HepG2 (cell line): Measurements from ENCODE around the gene PCBP2. TPM values are rescaled to one million over a fixed set of nuclear protein-coding genes. Genes with fewer than 3 reads are reported as not detected.

Experiments used
- FOXO1 ChIP-seq: sonication (generic); formaldehyde crosslinking; IDR thresholded peaks from 2 replicates; pipeline ENCODE4 v1.4.0; 2020; ENCODE audit warnings: missing genetic modification reagents
- HINFP ChIP-seq: sonication (generic); formaldehyde crosslinking; IDR thresholded peaks from 2 replicates; pipeline ENCODE4 v1.4.0; 2020; ENCODE audit warnings: low read depth, mild to moderate bottlenecking, missing genetic modification reagents
- RFXAP ChIP-seq: sonication (generic); formaldehyde crosslinking; IDR thresholded peaks from 2 replicates; pipeline ENCODE4 v1.4.0; 2020; ENCODE audit warnings: missing genetic modification reagents, borderline replicate concordance
- SMAD1 ChIP-seq: sonication (generic); formaldehyde crosslinking; IDR thresholded peaks from 2 replicates; pipeline ENCODE4 v1.4.0; 2020; ENCODE audit warnings: missing genetic modification reagents, low read depth, mild to moderate bottlenecking, borderline replicate concordance
- ZNF557 ChIP-seq: sonication (generic); formaldehyde crosslinking; IDR thresholded peaks from 2 replicates; pipeline ENCODE4 v1.4.0; 2020; ENCODE audit warnings: missing genetic modification reagents
- ZNF609 ChIP-seq: sonication (generic); formaldehyde crosslinking; IDR thresholded peaks from 2 replicates; pipeline ENCODE4 v1.4.0; 2020; ENCODE audit warnings: mild to moderate bottlenecking, missing genetic modification reagents, borderline replicate concordance
- ZNF616 ChIP-seq: sonication (generic); formaldehyde crosslinking; IDR thresholded peaks from 2 replicates; pipeline ENCODE4 v1.5.0; 2020; ENCODE audit warnings: low read depth, mild to moderate bottlenecking, missing genetic modification reagents
- ZNF629 ChIP-seq: sonication (generic); formaldehyde crosslinking; conservative IDR thresholded peaks from 2 replicates; pipeline ENCODE4 v1.5.0; 2020; ENCODE audit warnings: missing genetic modification reagents
- ZNF639 ChIP-seq: conservative IDR thresholded peaks from 2 replicates; pipeline ENCODE4 v1.6.1; 2018; ENCODE audit warnings: missing genetic modification reagents
- polyA plus RNA-seq, 8 experiments: library from polyadenylated mRNA; depleted of rRNA in 3 of 8; stranded (reverse) in 7 of 8; unstranded in 1 of 8; fragments of >200 nt; fragmentation: Illumina TruSeq in 4 of 8; extraction: Trizol in 4 of 8; gene quantifications; 2 replicates each; pipeline versions ENCODE4 v1.2.1 to v1.2.3, GENCODE V29; 2011 to 2016; ENCODE audit warnings: low read depth in 4 of 8, missing spikeins in 1 of 8, mixed read lengths in 1 of 8; ENCODE audit not compliant: insufficient read depth in 1 of 8
- total RNA-seq, 5 experiments: library from RNA; depleted of rRNA; stranded (reverse); fragments of >200 nt; fragmentation: Illumina TruSeq; extraction: Trizol; gene quantifications; 2 replicates each; pipeline ENCODE4 v1.2.3, GENCODE V29; 2016; ENCODE audit warnings: low read depth in 1 of 5
- TF ChIP-seq, protein P1 (sequence below): sonication (generic); formaldehyde crosslinking; IDR thresholded peaks from 2 replicates; pipeline ENCODE4 v1.5.0; 2020; ENCODE audit warnings: mild to moderate bottlenecking, missing genetic modification reagents
- TF ChIP-seq, protein P2 (sequence below): sonication (generic); formaldehyde crosslinking; conservative IDR thresholded peaks from 2 replicates; pipeline ENCODE4 v1.8.1; 2023; ENCODE audit warnings: missing genetic modification reagents
- TF ChIP-seq, protein P3 (sequence below): sonication (generic); IDR thresholded peaks from 2 replicates; pipeline ENCODE4 v1.6.1; 2016; ENCODE audit warnings: low read depth, borderline replicate concordance
- TF ChIP-seq, protein P4 (sequence below): sonication (generic); formaldehyde crosslinking; IDR thresholded peaks from 2 replicates; pipeline ENCODE4 v1.5.1; 2020; ENCODE audit warnings: missing genetic modification reagents, mild to moderate bottlenecking, borderline replicate concordance

The PCBP2 gene
- total and polyA plus RNA-seq, 2 of the 13 experiments (the other 11 are each of a cell fraction or from before 2014, with no cell fraction given), result 154 to 345 TPM

DNA sequence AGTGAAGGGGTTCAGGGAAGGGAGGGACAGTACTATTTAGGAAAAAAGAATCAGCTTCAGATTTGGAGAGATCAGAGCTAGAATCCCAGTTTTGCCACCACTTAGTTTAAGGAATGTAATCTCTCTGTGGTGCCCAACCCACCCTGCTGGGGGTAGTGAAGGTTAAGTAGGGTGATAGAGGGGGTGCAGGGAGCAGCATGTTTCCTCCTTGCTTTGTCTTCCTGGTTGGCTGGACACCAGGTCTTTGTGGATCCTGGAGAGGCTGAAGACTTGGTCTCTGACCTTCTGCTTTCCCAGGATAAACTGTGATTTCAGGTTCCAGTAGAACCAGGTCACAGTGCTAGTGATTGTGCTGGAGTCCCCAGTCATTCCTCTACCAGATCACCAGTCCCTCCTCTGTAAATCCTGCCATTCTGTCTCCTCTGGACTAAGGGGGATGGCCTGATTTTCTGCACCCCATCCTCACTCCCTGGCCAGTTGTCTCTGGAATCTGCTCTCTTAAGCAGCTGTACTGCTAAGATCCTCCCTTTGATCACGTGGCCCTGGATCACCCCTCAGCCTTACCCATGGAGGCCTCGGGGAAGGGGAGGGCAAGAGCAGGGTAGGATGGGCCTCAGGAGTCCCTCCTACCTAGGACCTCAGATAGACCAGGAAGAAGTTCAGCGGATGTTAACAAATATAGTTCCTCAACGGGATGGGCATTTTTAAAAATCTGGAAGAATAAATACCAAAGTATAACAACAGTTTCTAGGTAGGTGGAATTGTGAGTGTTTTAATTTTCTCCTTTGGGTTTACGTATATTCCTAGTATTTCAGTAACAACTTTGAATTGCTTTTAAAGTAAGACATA is 44.2 kb downstream of the PCBP2 start (continued):
- no peak for TF ChIP-seq ZNF609
- TF ChIP-seq, protein P1, sequence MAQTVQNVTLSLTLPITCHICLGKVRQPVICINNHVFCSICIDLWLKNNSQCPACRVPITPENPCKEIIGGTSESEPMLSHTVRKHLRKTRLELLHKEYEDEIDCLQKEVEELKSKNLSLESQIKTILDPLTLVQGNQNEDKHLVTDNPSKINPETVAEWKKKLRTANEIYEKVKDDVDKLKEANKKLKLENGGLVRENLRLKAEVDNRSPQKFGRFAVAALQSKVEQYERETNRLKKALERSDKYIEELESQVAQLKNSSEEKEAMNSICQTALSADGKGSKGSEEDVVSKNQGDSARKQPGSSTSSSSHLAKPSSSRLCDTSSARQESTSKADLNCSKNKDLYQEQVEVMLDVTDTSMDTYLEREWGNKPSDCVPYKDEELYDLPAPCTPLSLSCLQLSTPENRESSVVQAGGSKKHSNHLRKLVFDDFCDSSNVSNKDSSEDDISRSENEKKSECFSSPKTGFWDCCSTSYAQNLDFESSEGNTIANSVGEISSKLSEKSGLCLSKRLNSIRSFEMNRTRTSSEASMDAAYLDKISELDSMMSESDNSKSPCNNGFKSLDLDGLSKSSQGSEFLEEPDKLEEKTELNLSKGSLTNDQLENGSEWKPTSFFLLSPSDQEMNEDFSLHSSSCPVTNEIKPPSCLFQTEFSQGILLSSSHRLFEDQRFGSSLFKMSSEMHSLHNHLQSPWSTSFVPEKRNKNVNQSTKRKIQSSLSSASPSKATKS (CRISPR knock-in tag), result no peak
- TF ChIP-seq, protein P2, sequence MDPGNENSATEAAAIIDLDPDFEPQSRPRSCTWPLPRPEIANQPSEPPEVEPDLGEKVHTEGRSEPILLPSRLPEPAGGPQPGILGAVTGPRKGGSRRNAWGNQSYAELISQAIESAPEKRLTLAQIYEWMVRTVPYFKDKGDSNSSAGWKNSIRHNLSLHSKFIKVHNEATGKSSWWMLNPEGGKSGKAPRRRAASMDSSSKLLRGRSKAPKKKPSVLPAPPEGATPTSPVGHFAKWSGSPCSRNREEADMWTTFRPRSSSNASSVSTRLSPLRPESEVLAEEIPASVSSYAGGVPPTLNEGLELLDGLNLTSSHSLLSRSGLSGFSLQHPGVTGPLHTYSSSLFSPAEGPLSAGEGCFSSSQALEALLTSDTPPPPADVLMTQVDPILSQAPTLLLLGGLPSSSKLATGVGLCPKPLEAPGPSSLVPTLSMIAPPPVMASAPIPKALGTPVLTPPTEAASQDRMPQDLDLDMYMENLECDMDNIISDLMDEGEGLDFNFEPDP (CRISPR knock-in tag), result no peak
- no peak for TF ChIP-seq SMAD1 (CRISPR knock-in tag)
- TF ChIP-seq ZNF639 (CRISPR knock-in tag), result no peak
- TF ChIP-seq ZNF557 (CRISPR knock-in tag), result no peak
- TF ChIP-seq, protein P3, sequence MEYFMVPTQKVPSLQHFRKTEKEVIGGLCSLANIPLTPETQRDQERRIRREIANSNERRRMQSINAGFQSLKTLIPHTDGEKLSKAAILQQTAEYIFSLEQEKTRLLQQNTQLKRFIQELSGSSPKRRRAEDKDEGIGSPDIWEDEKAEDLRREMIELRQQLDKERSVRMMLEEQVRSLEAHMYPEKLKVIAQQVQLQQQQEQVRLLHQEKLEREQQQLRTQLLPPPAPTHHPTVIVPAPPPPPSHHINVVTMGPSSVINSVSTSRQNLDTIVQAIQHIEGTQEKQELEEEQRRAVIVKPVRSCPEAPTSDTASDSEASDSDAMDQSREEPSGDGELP, result peak; percentile 19; the same call in 1 of the 2 replicates
- no peak for TF ChIP-seq FOXO1 (CRISPR knock-in tag)
- TF ChIP-seq, protein P4, sequence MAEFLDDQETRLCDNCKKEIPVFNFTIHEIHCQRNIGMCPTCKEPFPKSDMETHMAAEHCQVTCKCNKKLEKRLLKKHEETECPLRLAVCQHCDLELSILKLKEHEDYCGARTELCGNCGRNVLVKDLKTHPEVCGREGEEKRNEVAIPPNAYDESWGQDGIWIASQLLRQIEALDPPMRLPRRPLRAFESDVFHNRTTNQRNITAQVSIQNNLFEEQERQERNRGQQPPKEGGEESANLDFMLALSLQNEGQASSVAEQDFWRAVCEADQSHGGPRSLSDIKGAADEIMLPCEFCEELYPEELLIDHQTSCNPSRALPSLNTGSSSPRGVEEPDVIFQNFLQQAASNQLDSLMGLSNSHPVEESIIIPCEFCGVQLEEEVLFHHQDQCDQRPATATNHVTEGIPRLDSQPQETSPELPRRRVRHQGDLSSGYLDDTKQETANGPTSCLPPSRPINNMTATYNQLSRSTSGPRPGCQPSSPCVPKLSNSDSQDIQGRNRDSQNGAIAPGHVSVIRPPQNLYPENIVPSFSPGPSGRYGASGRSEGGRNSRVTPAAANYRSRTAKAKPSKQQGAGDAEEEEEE (CRISPR knock-in tag), result no peak
- no peak for TF ChIP-seq ZNF629
- no peak for TF ChIP-seq ZNF616
- TF ChIP-seq RFXAP (CRISPR knock-in tag), result 0 out of 2 replicates have a peak, but pooled peaks have one; percentile 34
- TF ChIP-seq HINFP, result no peak
